Measurements from ENCODE around the gene ZNF273.
"Not testable (repeated sequence)": the region's sequence is repeated elsewhere in the genome, so short reads cannot be mapped to it uniquely, and the experiment has no call there.

Gene ZNF273

GRCh38 chr7:64890761-64891362 is 12.2 kb upstream of the ZNF273 start:
- DNase-seq, result no peak

GRCh38 chr7:64891363-64892081 is 11.6 kb upstream of the ZNF273 start:
- not testable (repeated sequence) for DNase-seq

- DNase-seq, result no peak
Observed at GRCh38 chr7:64892116-64892515, 11.0 kb upstream of the ZNF273 start.

GRCh38 chr7:64892666-64893309 is 10.3 kb upstream of the ZNF273 start:
- DNase-seq, result no peak

- DNase-seq, result no peak
Observed at GRCh38 chr7:64893401-64893800, 9.7 kb upstream of the ZNF273 start.

GRCh38 chr7:64902461-64902805 is 640 bp upstream of the ZNF273 start:
- DNase-seq, result not testable (repeated sequence)

- no peak for DNase-seq
Observed at GRCh38 chr7:64904008-64904407, 935 bp downstream of the ZNF273 start.

- DNase-seq, result no peak
Observed at GRCh38 chr7:64905133-64905532, 2.1 kb downstream of the ZNF273 start.

- DNase-seq, result no peak
Observed at GRCh38 chr7:64905547-64905946, 2.5 kb downstream of the ZNF273 start.

GRCh38 chr7:64907641-64908326 is 4.7 kb downstream of the ZNF273 start:
- no peak for DNase-seq

GRCh38 chr7:64908358-64908757 is 5.3 kb downstream of the ZNF273 start:
- no peak for DNase-seq

GRCh38 chr7:64914557-64914956 is 11.5 kb downstream of the ZNF273 start:
- DNase-seq, result no peak

- DNase-seq, result not testable (repeated sequence)
Observed at GRCh38 chr7:64915301-64915700, 12.2 kb downstream of the ZNF273 start.

- DNase-seq, result not testable (repeated sequence)
Observed at GRCh38 chr7:64928252-64929187, 25.4 kb downstream of the ZNF273 start.

- DNase-seq, result no peak
Observed at GRCh38 chr7:64934478-64934877, 31.4 kb downstream of the ZNF273 start.

GRCh38 chr7:64938540-64938939 is 35.5 kb downstream of the ZNF273 start:
- no peak for DNase-seq

- not testable (repeated sequence) for DNase-seq
Observed at GRCh38 chr7:64940021-64940420, 36.9 kb downstream of the ZNF273 start.

- DNase-seq, result not testable (repeated sequence)
Observed at GRCh38 chr7:64944667-64945502, 41.8 kb downstream of the ZNF273 start.

- no peak for DNase-seq
Observed at GRCh38 chr7:64945503-64946175, 42.6 kb downstream of the ZNF273 start.

- no peak for DNase-seq
Observed at GRCh38 chr7:64946772-64947171, 43.7 kb downstream of the ZNF273 start.

Data from inflammatory macrophage treated with lipopolysaccharide for 4 hours (primary cell).